SK-N-SH (cell line): ENCODE results near the gene CES1. TPM values are rescaled to one million over a fixed set of nuclear protein-coding genes. Genes with fewer than 3 reads are reported as not detected.
"Not testable (repeated sequence)": the region's sequence is repeated elsewhere in the genome, so short reads cannot be mapped to it uniquely, and the experiment has no call there.

Experiments used
- CTCF ChIA-PET: fragments of 300-600, 350-600 bp; formaldehyde crosslinking; extraction: SDS; loops from one replicate; lab custom pipeline; 2021; lab: Yijun Ruan, JAX
- POLR2A ChIA-PET: fragments of 350-600 bp; sonication (Branson Sonifier 250); formaldehyde crosslinking; extraction: SDS; loops from one replicate; lab custom pipeline; 2020; ENCODE audit warnings: antibody characterized with exemption, inconsistent platforms; lab: Yijun Ruan, JAX
- DNase-seq: peaks from one replicate; pipeline ENCODE4 v3.0.0; 2012
- H2AFZ ChIP-seq: fragments of 200-600 bp; sonication (generic); 2 replicates; pipeline ENCODE4 v1.8.1; 2016; ENCODE audit warnings: antibody characterized with exemption, mild to moderate bottlenecking, low read depth
- H3F3A ChIP-seq: fragments of 200-600 bp; sonication (generic); replicated peaks from 2 replicates; pipeline ENCODE3; 2016; ENCODE audit warnings: antibody characterized with exemption, mild to moderate bottlenecking; ENCODE audit not compliant: insufficient read depth
- H3K27ac ChIP-seq, 2 experiments: fragments of 200-500 bp in 1 of 2; fragments of 200-600 bp in 1 of 2; sonication (Bioruptor generic) in 1 of 2; sonication (generic), shearing (Covaris generic) in 1 of 2; 2 replicates each; pipeline versions ENCODE4 v1.5.1 to v1.6.1; 2014 to 2016; ENCODE audit warnings: low read depth in 2 of 2, inconsistent platforms in 1 of 2, low read length in 1 of 2, mild to moderate bottlenecking in 1 of 2, mixed read lengths in 1 of 2
- H3K27me3 ChIP-seq: fragments of 200-600 bp; sonication (generic), shearing (Covaris generic); 2 replicates; pipeline ENCODE4 v1.6.1; 2016; ENCODE audit warnings: mixed run types; ENCODE audit not compliant: insufficient read depth
- H3K36me3 ChIP-seq, 2 experiments: fragments of 200-500 bp in 1 of 2; fragments of 200-600 bp in 1 of 2; sonication (Bioruptor generic) in 1 of 2; sonication (generic) in 1 of 2; replicated peaks in 1 of 2; 2 replicates each; pipeline versions ENCODE3 to v1.5.1; 2014 to 2016; ENCODE audit warnings: low read length in 1 of 2, mild to moderate bottlenecking in 1 of 2; ENCODE audit not compliant: insufficient read depth in 2 of 2, control insufficient read depth in 1 of 2
- H3K4me1 ChIP-seq, 2 experiments: fragments of 200-500 bp in 1 of 2; fragments of 200-600 bp in 1 of 2; sonication (Bioruptor generic) in 1 of 2; sonication (generic), shearing (Covaris generic) in 1 of 2; 2 replicates each; pipeline versions ENCODE4 v1.5.1 to v1.6.1; 2014 to 2016; ENCODE audit warnings: low read depth in 1 of 2, low read length in 1 of 2, mixed run types in 1 of 2; ENCODE audit not compliant: insufficient read depth in 2 of 2, control insufficient read depth in 1 of 2
- H3K4me2 ChIP-seq: fragments of 200-600 bp; sonication (generic), shearing (Covaris generic); 2 replicates; pipeline ENCODE4 v1.6.1; 2017; ENCODE audit warnings: mixed run types
- H3K4me3 ChIP-seq, 2 experiments: fragments of 200-500 bp in 1 of 2; fragments of 200-600 bp in 1 of 2; sonication (Bioruptor generic) in 1 of 2; sonication (generic), shearing (Covaris generic) in 1 of 2; 2 replicates each; pipeline versions ENCODE4 v1.5.1 to v1.8.1; 2014 to 2016; ENCODE audit warnings: low read depth in 2 of 2, inconsistent platforms in 1 of 2, low read length in 1 of 2, mild to moderate bottlenecking in 1 of 2, mixed read lengths in 1 of 2, moderate library complexity in 1 of 2
- H3K79me2 ChIP-seq: fragments of 200-600 bp; sonication (generic); 2 replicates; pipeline ENCODE4 v1.8.1; 2017; ENCODE audit warnings: mild to moderate bottlenecking; ENCODE audit not compliant: insufficient read depth
- H3K9ac ChIP-seq: fragments of 200-600 bp; sonication (generic); 2 replicates; pipeline ENCODE4 v1.6.1; 2017; ENCODE audit warnings: mixed run types
- H3K9me2 ChIP-seq: fragments of 200-600 bp; sonication (generic); 2 replicates; pipeline ENCODE4 v1.6.1; 2017; ENCODE audit warnings: mixed run types
- H3K9me3 ChIP-seq: fragments of 200-600 bp; sonication (generic); 2 replicates; pipeline ENCODE4 v1.6.1; 2017; ENCODE audit warnings: mixed run types, mild to moderate bottlenecking, moderate library complexity
- H4K20me1 ChIP-seq: fragments of 200-600 bp; sonication (generic); 2 replicates; pipeline ENCODE4 v1.6.1; 2017; ENCODE audit warnings: mild to moderate bottlenecking, mixed run types; ENCODE audit not compliant: insufficient read depth
- EP300 ChIP-seq, 2 experiments: IDR thresholded peaks; 2 replicates each; pipeline versions ENCODE4 v1.4.0 to v1.6.1; 2012; ENCODE audit warnings: borderline replicate concordance in 1 of 2, low read depth in 1 of 2, low read length in 1 of 2
- GABPA ChIP-seq: IDR thresholded peaks from 2 replicates; pipeline ENCODE4 v1.4.0; 2012; ENCODE audit warnings: low read depth, mild to moderate bottlenecking
- IRF3 ChIP-seq: fragments of 150-350 bp; IDR thresholded peaks from 2 replicates; pipeline ENCODE4 v1.6.1; 2016; ENCODE audit warnings: mild to moderate bottlenecking, low read depth, low read length
- MEF2A ChIP-seq: IDR thresholded peaks from 2 replicates; pipeline ENCODE4 v1.4.0; 2012; ENCODE audit warnings: low read depth, borderline replicate concordance
- POLR2AphosphoS5 ChIP-seq: IDR thresholded peaks from 2 replicates; pipeline ENCODE4 v1.6.1; 2012; ENCODE audit warnings: low read depth, low read length
- RCOR1 ChIP-seq: fragments of 150-350 bp; IDR thresholded peaks from 2 replicates; pipeline ENCODE4 v1.6.1; 2017; ENCODE audit warnings: antibody characterized with exemption, low read length
- SMC3 ChIP-seq: IDR thresholded peaks from 2 replicates; pipeline ENCODE4 v1.6.1; 2012; ENCODE audit warnings: low read depth, low read length, improper control_type of control experiment
- TAF1 ChIP-seq: IDR thresholded peaks from 2 replicates; pipeline ENCODE4 v1.6.1; 2012; ENCODE audit warnings: low read depth, mild to moderate bottlenecking, low read length, moderate library complexity, borderline replicate concordance
- USF2 ChIP-seq: fragments of 150-350 bp; IDR thresholded peaks from 2 replicates; pipeline ENCODE4 v1.6.1; 2017; ENCODE audit warnings: antibody characterized with exemption, low read length, low read depth, borderline replicate concordance
- WGBS: methylation state at CpG from one replicate; pipeline ENCODE4 v1.1.6; 2017; ENCODE audit warnings: low lambda C conversion rate; 5-methylcytosine and 5-hydroxymethylcytosine counted together
- polyA plus RNA-seq, 3 experiments: library from polyadenylated mRNA; depleted of rRNA; stranded (reverse); fragments of >200 nt; gene quantifications; 2 replicates each; pipeline ENCODE4 v1.2.3, GENCODE V29; 2012
- TF ChIP-seq, protein P1 (sequence below): IDR thresholded peaks from 2 replicates; pipeline ENCODE4; 2012
- TF ChIP-seq, protein P2 (sequence below): IDR thresholded peaks from 2 replicates; pipeline ENCODE4 v1.4.0; 2012; ENCODE audit warnings: low read depth, borderline replicate concordance
- TF ChIP-seq, protein P3 (sequence below): IDR thresholded peaks from 2 replicates; pipeline ENCODE4 v1.6.1; 2012; ENCODE audit warnings: mild to moderate bottlenecking, low read depth, low read length, moderate library complexity

The CES1 gene
- polyA plus RNA-seq, 1 of the 3 experiments (the other 2 are of a cell fraction): not detected

DNA sequence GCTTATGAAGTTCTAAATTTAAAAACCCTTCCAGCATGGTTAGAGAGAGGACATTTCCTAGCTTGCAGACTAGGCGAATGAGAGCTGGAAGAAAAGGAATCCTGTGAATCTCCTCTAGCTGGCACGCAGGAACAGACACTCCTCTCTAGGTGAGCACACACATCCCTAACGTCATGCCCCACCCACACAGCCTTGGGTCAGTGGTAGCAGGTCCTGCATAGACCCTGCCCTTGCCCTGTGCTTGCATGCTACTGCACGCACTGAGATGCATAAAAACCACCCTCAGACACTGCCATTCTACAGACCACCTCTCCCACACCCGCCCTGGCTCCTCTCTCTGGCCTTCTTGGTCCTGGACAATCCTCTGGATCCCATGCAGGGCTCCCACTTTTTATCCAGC, 23.5 kb downstream of the CES1 start:
- H2AFZ ChIP-seq: no peak overlapping the region
- ChIA-PET CTCF (interaction anchor here (0.7 kb wide), 1 partner anchor 345 kb away, joined by 3 read pairs; no protein-coding TSS in a partner anchor), POLR2A (no interaction called here)
- no peak for TF ChIP-seq POLR2AphosphoS5
- TF ChIP-seq, protein P1, sequence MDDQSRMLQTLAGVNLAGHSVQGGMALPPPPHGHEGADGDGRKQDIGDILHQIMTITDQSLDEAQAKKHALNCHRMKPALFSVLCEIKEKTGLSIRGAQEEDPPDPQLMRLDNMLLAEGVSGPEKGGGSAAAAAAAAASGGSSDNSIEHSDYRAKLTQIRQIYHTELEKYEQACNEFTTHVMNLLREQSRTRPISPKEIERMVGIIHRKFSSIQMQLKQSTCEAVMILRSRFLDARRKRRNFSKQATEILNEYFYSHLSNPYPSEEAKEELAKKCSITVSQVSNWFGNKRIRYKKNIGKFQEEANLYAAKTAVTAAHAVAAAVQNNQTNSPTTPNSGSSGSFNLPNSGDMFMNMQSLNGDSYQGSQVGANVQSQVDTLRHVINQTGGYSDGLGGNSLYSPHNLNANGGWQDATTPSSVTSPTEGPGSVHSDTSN: no peak
- no peak for TF ChIP-seq USF2
- TF ChIP-seq, protein P2, sequence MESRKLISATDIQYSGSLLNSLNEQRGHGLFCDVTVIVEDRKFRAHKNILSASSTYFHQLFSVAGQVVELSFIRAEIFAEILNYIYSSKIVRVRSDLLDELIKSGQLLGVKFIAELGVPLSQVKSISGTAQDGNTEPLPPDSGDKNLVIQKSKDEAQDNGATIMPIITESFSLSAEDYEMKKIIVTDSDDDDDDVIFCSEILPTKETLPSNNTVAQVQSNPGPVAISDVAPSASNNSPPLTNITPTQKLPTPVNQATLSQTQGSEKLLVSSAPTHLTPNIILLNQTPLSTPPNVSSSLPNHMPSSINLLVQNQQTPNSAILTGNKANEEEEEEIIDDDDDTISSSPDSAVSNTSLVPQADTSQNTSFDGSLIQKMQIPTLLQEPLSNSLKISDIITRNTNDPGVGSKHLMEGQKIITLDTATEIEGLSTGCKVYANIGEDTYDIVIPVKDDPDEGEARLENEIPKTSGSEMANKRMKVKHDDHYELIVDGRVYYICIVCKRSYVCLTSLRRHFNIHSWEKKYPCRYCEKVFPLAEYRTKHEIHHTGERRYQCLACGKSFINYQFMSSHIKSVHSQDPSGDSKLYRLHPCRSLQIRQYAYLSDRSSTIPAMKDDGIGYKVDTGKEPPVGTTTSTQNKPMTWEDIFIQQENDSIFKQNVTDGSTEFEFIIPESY: no peak
- no peak for TF ChIP-seq TAF1
- no peak for TF ChIP-seq EP300 (IDR thresholded peaks at IDR 0.05; ENCODE audit: borderline replicate concordance in 1 of 2, low read depth in 1 of 2, low read length in 1 of 2)
- TF ChIP-seq, protein P3, sequence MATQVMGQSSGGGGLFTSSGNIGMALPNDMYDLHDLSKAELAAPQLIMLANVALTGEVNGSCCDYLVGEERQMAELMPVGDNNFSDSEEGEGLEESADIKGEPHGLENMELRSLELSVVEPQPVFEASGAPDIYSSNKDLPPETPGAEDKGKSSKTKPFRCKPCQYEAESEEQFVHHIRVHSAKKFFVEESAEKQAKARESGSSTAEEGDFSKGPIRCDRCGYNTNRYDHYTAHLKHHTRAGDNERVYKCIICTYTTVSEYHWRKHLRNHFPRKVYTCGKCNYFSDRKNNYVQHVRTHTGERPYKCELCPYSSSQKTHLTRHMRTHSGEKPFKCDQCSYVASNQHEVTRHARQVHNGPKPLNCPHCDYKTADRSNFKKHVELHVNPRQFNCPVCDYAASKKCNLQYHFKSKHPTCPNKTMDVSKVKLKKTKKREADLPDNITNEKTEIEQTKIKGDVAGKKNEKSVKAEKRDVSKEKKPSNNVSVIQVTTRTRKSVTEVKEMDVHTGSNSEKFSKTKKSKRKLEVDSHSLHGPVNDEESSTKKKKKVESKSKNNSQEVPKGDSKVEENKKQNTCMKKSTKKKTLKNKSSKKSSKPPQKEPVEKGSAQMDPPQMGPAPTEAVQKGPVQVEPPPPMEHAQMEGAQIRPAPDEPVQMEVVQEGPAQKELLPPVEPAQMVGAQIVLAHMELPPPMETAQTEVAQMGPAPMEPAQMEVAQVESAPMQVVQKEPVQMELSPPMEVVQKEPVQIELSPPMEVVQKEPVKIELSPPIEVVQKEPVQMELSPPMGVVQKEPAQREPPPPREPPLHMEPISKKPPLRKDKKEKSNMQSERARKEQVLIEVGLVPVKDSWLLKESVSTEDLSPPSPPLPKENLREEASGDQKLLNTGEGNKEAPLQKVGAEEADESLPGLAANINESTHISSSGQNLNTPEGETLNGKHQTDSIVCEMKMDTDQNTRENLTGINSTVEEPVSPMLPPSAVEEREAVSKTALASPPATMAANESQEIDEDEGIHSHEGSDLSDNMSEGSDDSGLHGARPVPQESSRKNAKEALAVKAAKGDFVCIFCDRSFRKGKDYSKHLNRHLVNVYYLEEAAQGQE: no peak
- no peak for TF ChIP-seq GABPA
- TF ChIP-seq RCOR1: no peak
- no peak for TF ChIP-seq SMC3
- TF ChIP-seq IRF3: no peak
- no peak for TF ChIP-seq MEF2A
- H3K4me3 ChIP-seq: no peak overlapping the region
- H3K79me2 ChIP-seq: no peaks in the 10 kb centered on the region
- H3K36me3 ChIP-seq: no peaks in the 10 kb centered on the region
- H3K27ac ChIP-seq: no peak overlapping the region
- WGBS: 23% methylated on average over 4 of the region's 5 CpGs
- H3K4me2 ChIP-seq: no peak overlapping the region
- H3F3A ChIP-seq: no peaks in the 10 kb centered on the region
- no peaks in the 10 kb centered on the region for H3K9me2 ChIP-seq
- H3K27me3 ChIP-seq: no peaks in the 10 kb centered on the region
- no peak for DNase-seq
- H3K9me3 ChIP-seq: no peaks in the 10 kb centered on the region
- H3K4me1 ChIP-seq: no peaks in the 10 kb centered on the region
- no peaks in the 10 kb centered on the region for H4K20me1 ChIP-seq
- H3K9ac ChIP-seq: no peak overlapping the region

DNA sequence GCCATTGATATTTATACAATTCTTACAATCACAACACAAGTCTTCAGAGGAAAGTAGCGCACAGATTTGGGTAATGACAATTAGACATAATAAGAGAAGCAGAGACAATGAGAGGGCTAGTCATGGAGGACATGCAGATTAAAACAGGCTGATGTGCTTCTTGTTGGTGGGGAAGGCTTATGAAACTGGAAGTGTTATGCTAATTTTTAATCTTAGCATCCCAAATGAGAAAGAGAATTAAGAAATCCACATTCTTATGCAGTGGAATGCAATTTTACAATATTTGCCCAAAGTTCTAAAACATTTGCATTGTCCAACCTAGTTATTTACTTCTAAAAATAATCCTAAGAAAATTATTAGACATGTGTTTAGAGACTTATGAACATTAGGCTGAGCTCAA, 24.6 kb downstream of the CES1 start:
- H3K27me3 ChIP-seq, H3K27ac ChIP-seq, H2AFZ ChIP-seq, H3K4me3 ChIP-seq, H3K9me3 ChIP-seq, H3K9ac ChIP-seq, H3K9me2 ChIP-seq, H4K20me1 ChIP-seq, DNase-seq, CTCF ChIA-PET, H3K36me3 ChIP-seq, POLR2A ChIA-PET, H3F3A ChIP-seq, H3K79me2 ChIP-seq, H3K4me2 ChIP-seq, H3K4me1 ChIP-seq: not testable (repeated sequence)
- 10% methylated on average over 1 of the region's 1 CpG for WGBS

GRCh38 chr16:55805104-55805503, 27.8 kb downstream of the CES1 start:
- H3K36me3 ChIP-seq, H4K20me1 ChIP-seq, H3K79me2 ChIP-seq, H3K4me2 ChIP-seq, H3K4me1 ChIP-seq, H2AFZ ChIP-seq, H3K9ac ChIP-seq, H3K9me2 ChIP-seq, POLR2A ChIA-PET, H3F3A ChIP-seq, DNase-seq, H3K9me3 ChIP-seq, H3K27ac ChIP-seq, H3K27me3 ChIP-seq, H3K4me3 ChIP-seq, CTCF ChIA-PET: not testable (repeated sequence)
- WGBS: no CpG with 5 or more reads among the region's 6 CpGs
